Measurements from ENCODE around the gene MOB2.

DNA sequence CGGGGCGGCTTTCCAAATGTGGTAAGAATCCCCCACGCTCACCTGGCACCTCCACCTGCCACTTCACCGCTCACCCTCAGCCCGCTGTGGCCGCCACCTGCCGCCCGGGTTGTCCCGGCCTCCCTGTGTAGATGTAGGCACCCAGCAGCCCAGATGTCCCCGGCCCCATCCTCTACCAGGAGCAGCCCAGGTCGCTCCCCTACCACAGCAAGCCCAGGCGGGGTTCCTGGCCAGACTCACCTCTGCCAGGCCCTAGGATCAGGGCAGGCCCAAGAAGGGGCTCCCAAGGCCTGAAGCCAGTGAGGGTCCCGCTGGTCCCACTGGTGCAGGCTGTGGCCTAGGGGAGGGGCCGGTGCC, 27.4 kb downstream of the MOB2 start:
- TF ChIP-seq, protein P1, sequence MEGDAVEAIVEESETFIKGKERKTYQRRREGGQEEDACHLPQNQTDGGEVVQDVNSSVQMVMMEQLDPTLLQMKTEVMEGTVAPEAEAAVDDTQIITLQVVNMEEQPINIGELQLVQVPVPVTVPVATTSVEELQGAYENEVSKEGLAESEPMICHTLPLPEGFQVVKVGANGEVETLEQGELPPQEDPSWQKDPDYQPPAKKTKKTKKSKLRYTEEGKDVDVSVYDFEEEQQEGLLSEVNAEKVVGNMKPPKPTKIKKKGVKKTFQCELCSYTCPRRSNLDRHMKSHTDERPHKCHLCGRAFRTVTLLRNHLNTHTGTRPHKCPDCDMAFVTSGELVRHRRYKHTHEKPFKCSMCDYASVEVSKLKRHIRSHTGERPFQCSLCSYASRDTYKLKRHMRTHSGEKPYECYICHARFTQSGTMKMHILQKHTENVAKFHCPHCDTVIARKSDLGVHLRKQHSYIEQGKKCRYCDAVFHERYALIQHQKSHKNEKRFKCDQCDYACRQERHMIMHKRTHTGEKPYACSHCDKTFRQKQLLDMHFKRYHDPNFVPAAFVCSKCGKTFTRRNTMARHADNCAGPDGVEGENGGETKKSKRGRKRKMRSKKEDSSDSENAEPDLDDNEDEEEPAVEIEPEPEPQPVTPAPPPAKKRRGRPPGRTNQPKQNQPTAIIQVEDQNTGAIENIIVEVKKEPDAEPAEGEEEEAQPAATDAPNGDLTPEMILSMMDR (IDR thresholded peaks at IDR 0.05; ENCODE audit: insufficient read depth, low read length, poor library complexity, severe bottlenecking): no peak
- TF ChIP-seq EZH2phosphoT487 (conservative IDR thresholded peaks at IDR 0.05; ENCODE audit: low read length): no peak
